ENCODE results near the gene ELL3. TPM values are rescaled to one million over a fixed set of nuclear protein-coding genes. Genes with fewer than 3 reads are reported as not detected.
A peak's percentile ranks its signal among the peaks of the same experiment; 100 is the strongest.
"Not testable (repeated sequence)": the region's sequence is repeated elsewhere in the genome, so short reads cannot be mapped to it uniquely, and the experiment has no call there.

ELL3 gene
- total RNA-seq (2014; rRNA removed; shearing (Covaris generic)), result 3.6 and 6.1 TPM in 2 replicates

GRCh38 chr15:43776718-43777266 is at the start of gene ELL3:
Gene ELL3 (minus strand): TSS chr15:43776966. CDS start chr15:43776901, 65 bp downstream.
- no peak for DNase-seq (ENCODE audit: low spot score)

- DNase-seq (ENCODE audit: low spot score), result no peak
Measured at GRCh38 chr15:43826029-43826507, 49.3 kb upstream of the ELL3 start.

- not testable (repeated sequence) for DNase-seq (ENCODE audit: low spot score)
Measured at GRCh38 chr15:43825305-43825704, 48.5 kb upstream of the ELL3 start.

- peak; percentile 97 for DNase-seq (ENCODE audit: low spot score)
Measured at GRCh38 chr15:43824302-43825246, 47.8 kb upstream of the ELL3 start, which contains the start of gene MFAP1. Gene MFAP1 (minus strand): TSS chr15:43824690. CDS start chr15:43824569, 121 bp downstream.

GRCh38 chr15:43821505-43821904 is 44.7 kb upstream of the ELL3 start:
- no peak for DNase-seq (ENCODE audit: low spot score)

GRCh38 chr15:43815064-43815463 is 38.3 kb upstream of the ELL3 start:
- not testable (repeated sequence) for DNase-seq (ENCODE audit: low spot score)

- DNase-seq (ENCODE audit: low spot score), result no peak
Measured at GRCh38 chr15:43808960-43809678, 32.4 kb upstream of the ELL3 start.

- DNase-seq (ENCODE audit: low spot score), result no peak
Measured at GRCh38 chr15:43808435-43808950, 31.7 kb upstream of the ELL3 start.

- DNase-seq (ENCODE audit: low spot score), result not testable (repeated sequence)
Measured at GRCh38 chr15:43802676-43803075, 25.9 kb upstream of the ELL3 start.

GRCh38 chr15:43800286-43801141 is 23.7 kb upstream of the ELL3 start, which contains the start of gene HYPK:
Gene HYPK (plus strand): TSS chr15:43800599. CDS start chr15:43800623, 24 bp downstream.
- peak; percentile 80 for DNase-seq (ENCODE audit: low spot score)

GRCh38 chr15:43799945-43800285 is 23.1 kb upstream of the ELL3 start, which contains the start of gene SERINC4:
Gene SERINC4 (minus strand): TSS chr15:43800220. CDS start chr15:43799986, 234 bp downstream.
- no peak for DNase-seq (ENCODE audit: low spot score)

- DNase-seq (ENCODE audit: low spot score), result no peak
Measured at GRCh38 chr15:43799209-43799944, 22.6 kb upstream of the ELL3 start.

- no peak for DNase-seq (ENCODE audit: low spot score)
Measured at GRCh38 chr15:43796566-43796965, 19.8 kb upstream of the ELL3 start.

- DNase-seq (ENCODE audit: low spot score), result no peak
Measured at GRCh38 chr15:43795997-43796396, 19.2 kb upstream of the ELL3 start.

GRCh38 chr15:43795197-43795596 is 18.4 kb upstream of the ELL3 start:
- no peak for DNase-seq (ENCODE audit: low spot score)

- DNase-seq (ENCODE audit: low spot score), result peak; percentile 46
Measured at GRCh38 chr15:43794269-43795037, 17.7 kb upstream of the ELL3 start.

- no peak for DNase-seq (ENCODE audit: low spot score)
Measured at GRCh38 chr15:43793647-43794046, 16.9 kb upstream of the ELL3 start.

GRCh38 chr15:43792761-43793476 is 16.2 kb upstream of the ELL3 start:
- DNase-seq (ENCODE audit: low spot score), result no peak
